ENCODE results near the gene ATP11A. TPM values are rescaled to one million over a fixed set of nuclear protein-coding genes. Genes with fewer than 3 reads are reported as not detected.

Gene ATP11A
- total RNA-seq, 1 donor from 2014 or later = 90.4 TPM

DNA sequence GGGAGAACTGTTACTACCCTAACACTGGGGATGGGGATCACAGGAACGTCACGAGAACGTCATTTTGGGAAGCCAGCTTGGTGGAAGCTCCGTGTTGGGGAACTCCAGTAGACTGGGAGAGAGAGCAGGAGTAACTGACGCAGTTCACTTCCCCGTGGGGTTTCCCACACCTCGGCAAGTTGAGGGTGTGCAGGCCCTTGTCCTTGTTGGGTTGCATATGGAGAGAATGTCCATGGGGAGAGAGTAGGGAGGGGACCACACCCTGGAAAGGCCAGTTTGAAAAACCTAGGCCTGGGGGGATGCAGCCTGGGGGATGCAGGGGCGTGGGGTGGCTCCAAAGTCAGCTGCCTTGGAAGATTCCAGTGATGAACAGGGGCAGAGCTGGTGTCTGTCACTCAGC lies 228.4 kb downstream of the ATP11A start:
- Mint-ChIP-seq H3K9me3 (no peaks in the 10 kb centered on the region), H3K36me3 (ENCODE audit: low read depth) (no peaks in the 10 kb centered on the region), H3K27ac (no peak overlapping the region), H3K4me1 (ENCODE audit: low read depth) (no peaks in the 10 kb centered on the region), H3K4me3 (no peak overlapping the region), H3K27me3 (ENCODE audit: insufficient read depth) (peaks cover 3% of the 10 kb centered on the region)
- intact Hi-C loops (cut with micrococcal nuclease) = no loop called here
- DNase-seq (ENCODE audit: low spot score) = no peak

DNA sequence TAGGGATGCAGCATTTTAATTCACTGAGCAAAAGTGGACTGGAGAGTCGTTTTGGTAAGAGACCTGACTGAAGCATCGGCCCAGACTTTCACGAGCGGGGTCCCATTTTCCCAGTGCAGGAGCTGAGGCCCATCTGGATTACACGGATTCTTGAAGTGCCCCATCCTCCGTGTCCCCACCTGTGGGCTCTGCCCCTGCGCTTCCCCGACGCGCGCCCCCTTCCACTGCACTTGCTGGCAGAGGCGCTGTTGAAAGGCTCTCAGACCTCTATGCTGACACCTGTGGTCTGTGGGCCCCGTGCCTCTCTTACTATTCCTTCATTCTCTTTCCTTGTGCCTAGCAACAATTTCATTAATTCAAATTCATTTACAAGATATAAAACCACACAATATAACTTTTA lies 228.9 kb downstream of the ATP11A start:
- no peak for DNase-seq (ENCODE audit: low spot score)
- H3K27ac Mint-ChIP-seq = no peak overlapping the region
- H3K36me3 Mint-ChIP-seq (ENCODE audit: low read depth) = no peaks in the 10 kb centered on the region
- intact Hi-C loops (cut with micrococcal nuclease) = no loop called here
- H3K27me3 Mint-ChIP-seq (ENCODE audit: insufficient read depth) = peaks cover 3% of the 10 kb centered on the region
- no peaks in the 10 kb centered on the region for H3K9me3 Mint-ChIP-seq
- no peak overlapping the region for H3K4me3 Mint-ChIP-seq
- no peaks in the 10 kb centered on the region for H3K4me1 Mint-ChIP-seq (ENCODE audit: low read depth)

DNA sequence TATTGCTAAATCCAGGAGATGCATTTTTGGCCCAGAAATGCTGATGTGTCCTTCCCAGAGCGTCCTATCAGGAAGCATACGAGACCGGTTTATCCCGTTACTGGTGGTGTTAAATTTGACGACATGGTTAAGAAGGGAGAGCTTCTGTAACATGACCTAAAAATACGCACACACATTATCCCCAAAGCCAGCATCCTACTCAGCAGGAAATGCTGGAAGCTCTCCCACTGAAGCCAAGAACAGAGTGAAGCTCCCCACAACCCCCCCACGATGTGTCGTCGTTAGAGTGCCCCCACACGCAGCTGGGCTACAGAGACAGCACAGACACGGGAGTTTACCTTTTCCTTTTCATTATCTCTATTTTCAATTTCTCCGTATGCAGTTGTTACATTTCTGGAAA lies 234.1 kb downstream of the ATP11A start:
- DNase-seq (ENCODE audit: low spot score) = no peak
- H3K9me3 Mint-ChIP-seq = no peaks in the 10 kb centered on the region
- no peak overlapping the region for H3K27ac Mint-ChIP-seq
- H3K4me3 Mint-ChIP-seq = no peak overlapping the region
- H3K27me3 Mint-ChIP-seq (ENCODE audit: insufficient read depth) = peaks cover 17% of the 10 kb centered on the region
- intact Hi-C loops (cut with micrococcal nuclease) = no loop called here
- no peaks in the 10 kb centered on the region for H3K4me1 Mint-ChIP-seq (ENCODE audit: low read depth)
- no peaks in the 10 kb centered on the region for H3K36me3 Mint-ChIP-seq (ENCODE audit: low read depth)

DNA sequence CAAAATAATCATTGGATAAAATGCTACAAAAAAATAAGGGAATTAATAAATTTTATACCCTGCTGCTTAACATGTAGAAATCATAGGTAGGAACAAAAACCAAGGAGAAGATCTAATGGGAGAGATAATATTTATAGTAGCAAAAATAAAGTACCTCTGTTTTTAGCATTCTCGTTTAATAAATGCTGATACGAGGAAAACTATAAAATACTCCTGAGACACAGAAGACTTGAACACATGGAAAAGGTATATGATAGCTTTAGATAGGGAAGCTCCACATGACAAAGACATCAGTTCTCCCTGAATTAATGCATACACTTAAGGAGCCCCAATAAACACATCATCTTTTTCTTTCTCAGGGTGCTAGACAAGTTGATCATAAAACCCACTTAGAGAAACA lies 234.5 kb downstream of the ATP11A start:
- no peaks in the 10 kb centered on the region for H3K4me1 Mint-ChIP-seq (ENCODE audit: low read depth)
- H3K4me3 Mint-ChIP-seq = no peak overlapping the region
- intact Hi-C loops (cut with micrococcal nuclease) = no loop called here
- H3K36me3 Mint-ChIP-seq (ENCODE audit: low read depth) = no peaks in the 10 kb centered on the region
- H3K27me3 Mint-ChIP-seq (ENCODE audit: insufficient read depth) = peaks cover 21% of the 10 kb centered on the region
- H3K27ac Mint-ChIP-seq = no peak overlapping the region
- H3K9me3 Mint-ChIP-seq = no peaks in the 10 kb centered on the region
- DNase-seq (ENCODE audit: low spot score) = no peak

DNA sequence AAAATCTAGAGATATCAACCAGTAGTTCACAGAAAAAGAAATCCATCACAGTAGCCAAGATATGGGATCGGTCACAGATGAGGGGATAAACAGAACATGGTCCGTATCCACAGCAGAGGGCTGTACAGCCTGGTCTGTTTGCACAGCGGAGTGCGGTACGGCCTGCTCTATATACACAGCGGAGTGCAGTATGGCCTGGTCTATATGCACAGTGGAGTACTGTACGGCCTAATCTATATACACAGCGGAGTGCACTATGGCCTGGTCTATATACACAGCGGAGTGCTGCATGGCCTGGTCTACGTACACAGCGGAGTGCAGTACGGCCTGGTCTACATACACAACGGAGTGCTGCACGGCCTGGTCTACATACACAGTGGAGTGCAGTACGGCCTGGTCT lies 236.2 kb downstream of the ATP11A start:
- no peak overlapping the region for H3K4me3 Mint-ChIP-seq
- H3K4me1 Mint-ChIP-seq (ENCODE audit: low read depth) = no peaks in the 10 kb centered on the region
- DNase-seq (ENCODE audit: low spot score) = no peak
- intact Hi-C loops (cut with micrococcal nuclease) = no loop called here
- H3K27me3 Mint-ChIP-seq (ENCODE audit: insufficient read depth) = peaks cover 31% of the 10 kb centered on the region
- no peaks in the 10 kb centered on the region for H3K36me3 Mint-ChIP-seq (ENCODE audit: low read depth)
- H3K9me3 Mint-ChIP-seq = no peaks in the 10 kb centered on the region
- H3K27ac Mint-ChIP-seq = no peak overlapping the region

DNA sequence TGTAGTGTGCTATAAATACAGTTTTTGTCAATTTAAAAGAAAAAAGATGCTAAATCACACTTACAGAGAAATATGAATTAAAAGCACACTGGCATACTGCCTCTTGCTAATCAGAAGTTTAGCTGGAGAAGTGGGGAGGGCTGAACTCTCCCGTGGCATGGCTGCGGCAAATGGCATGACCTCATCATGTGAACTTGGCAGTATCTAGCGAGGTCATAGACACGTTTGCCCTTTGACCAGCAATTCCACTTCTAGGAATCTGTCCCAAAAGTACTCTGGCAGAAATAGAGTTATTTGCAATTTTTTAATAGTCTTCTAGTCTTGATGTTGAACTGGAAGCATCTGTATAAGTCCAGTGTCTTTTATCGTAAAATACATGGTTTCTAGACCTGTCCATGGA lies 237.2 kb downstream of the ATP11A start:
- Mint-ChIP-seq H3K27me3 (ENCODE audit: insufficient read depth) (peaks cover 30% of the 10 kb centered on the region), H3K27ac (no peak overlapping the region), H3K36me3 (ENCODE audit: low read depth) (no peaks in the 10 kb centered on the region), H3K9me3 (no peaks in the 10 kb centered on the region), H3K4me3 (no peak overlapping the region), H3K4me1 (ENCODE audit: low read depth) (no peaks in the 10 kb centered on the region)
- intact Hi-C loops (cut with micrococcal nuclease) = no loop called here
- DNase-seq (ENCODE audit: low spot score) = no peak

DNA sequence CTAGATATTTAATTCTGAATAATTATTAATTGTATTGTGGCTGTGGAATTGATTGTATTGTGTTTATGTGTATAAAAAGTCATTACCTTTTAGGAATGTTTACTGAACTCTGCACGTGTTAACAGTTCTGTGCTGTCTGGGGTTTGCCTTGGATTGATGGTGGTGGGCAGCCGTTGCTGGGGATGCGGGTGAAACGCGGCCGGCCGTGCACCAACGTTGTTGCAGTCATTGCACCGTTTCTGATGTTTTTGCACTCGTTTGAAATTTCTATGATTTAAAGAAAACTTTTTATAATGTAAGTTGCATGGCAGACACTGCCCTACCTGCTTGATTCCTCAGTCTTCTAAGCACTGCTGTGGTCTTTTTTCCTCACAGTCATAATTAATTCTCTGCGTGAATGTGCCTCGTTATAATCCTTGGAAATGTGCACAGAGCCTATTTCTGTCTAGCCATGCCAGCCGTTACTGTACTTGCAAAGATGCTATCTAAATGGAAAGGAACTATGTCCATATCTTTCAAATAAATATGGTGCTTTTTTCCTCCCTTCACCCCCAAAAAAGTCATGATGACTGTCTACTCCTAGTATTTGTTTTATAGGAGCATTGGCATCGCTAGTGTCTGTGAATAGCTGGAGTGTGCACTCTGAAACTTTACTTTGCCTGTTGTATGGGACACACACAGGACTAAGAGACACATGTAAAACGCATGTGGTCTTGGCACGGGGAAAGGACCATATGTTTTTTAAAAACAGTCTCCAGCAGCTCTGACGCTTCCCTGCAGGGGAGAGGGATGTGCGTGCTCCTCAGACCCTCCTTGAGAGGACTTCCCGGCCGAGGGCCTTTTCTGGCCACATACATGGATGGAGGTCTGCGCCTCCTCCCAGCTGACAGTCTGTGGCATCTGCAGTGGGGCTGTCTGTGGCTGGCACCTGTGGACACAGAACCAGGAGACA lies 238.5 kb downstream of the ATP11A start:
- Mint-ChIP-seq H3K27me3 (ENCODE audit: insufficient read depth) (peaks cover 30% of the 10 kb centered on the region), H3K27ac (no peak overlapping the region), H3K9me3 (no peaks in the 10 kb centered on the region), H3K4me3 (no peak overlapping the region), H3K36me3 (ENCODE audit: low read depth) (no peaks in the 10 kb centered on the region), H3K4me1 (ENCODE audit: low read depth) (no peaks in the 10 kb centered on the region)
- intact Hi-C loops (cut with micrococcal nuclease) = no loop called here
- no peak for DNase-seq (ENCODE audit: low spot score)

DNA sequence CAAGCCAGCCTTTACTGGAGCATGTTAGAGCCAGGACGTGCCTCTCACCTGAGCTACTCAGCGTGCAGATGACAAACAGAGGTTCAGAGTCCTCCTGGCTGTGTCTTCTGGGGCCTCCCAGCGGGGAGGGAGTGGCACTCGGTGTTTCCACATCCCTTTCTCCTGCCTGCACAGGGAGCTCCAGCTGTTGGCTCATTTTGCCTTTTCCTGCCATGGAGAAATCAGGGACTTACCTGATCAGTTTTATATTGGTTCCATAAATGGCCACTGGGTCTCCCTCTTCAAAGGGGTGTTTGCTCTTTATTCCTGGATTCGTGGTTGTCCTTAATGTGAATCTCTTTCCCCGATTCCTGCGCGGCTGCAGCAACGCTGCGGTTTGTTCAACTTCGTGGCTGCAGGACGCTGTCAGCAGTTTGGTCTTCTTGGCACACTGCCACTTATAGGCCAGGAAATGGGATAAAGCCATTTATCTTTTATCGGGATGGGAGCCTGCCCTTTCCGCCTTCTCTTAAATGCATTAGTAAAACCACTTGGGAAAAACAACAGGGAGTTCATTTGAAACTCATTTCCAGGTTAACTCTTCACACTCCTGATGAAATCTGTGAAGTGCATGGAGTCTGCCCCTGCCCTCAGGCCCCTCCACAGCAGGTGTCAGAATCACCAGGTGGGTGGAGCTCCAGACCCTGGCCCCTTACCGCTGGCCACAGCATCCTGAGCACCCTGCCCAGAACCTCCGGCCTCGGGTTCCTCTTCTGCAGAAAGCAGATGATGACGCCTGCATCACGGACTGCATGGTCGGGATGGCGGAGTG lies 239.3 kb downstream of the ATP11A start:
- H3K4me3 Mint-ChIP-seq = no peak overlapping the region
- H3K9me3 Mint-ChIP-seq = no peaks in the 10 kb centered on the region
- intact Hi-C loops (cut with micrococcal nuclease) = no loop called here

DNA sequence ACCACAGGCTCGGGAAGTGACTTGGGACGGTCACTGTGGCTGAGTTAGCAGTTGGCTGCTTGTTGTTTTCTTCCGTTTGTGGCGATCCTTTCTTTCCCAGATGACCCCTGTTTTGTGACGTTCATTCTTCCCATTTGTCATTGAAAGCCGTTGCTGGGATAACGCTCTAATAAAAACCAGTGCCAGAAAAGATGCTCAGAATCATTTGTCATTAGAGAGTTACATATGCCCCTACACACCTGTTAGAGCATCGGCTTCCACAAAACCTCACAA lies 239.9 kb downstream of the ATP11A start:
- Mint-ChIP-seq H3K9me3 (no peaks in the 10 kb centered on the region), H3K27ac (no peak overlapping the region), H3K4me1 (ENCODE audit: low read depth) (no peaks in the 10 kb centered on the region), H3K36me3 (ENCODE audit: low read depth) (no peaks in the 10 kb centered on the region), H3K4me3 (no peak overlapping the region), H3K27me3 (ENCODE audit: insufficient read depth) (peaks cover 28% of the 10 kb centered on the region)
- intact Hi-C loops (cut with micrococcal nuclease) = no loop called here
- DNase-seq (ENCODE audit: low spot score) = no peak

More for the DNA sequence above, 239.3 kb downstream of the ATP11A start:
- no peaks in the 10 kb centered on the region for H3K4me1 Mint-ChIP-seq (ENCODE audit: low read depth)
- no peak overlapping the region for H3K27ac Mint-ChIP-seq
- peaks cover 30% of the 10 kb centered on the region for H3K27me3 Mint-ChIP-seq (ENCODE audit: insufficient read depth)
- H3K36me3 Mint-ChIP-seq (ENCODE audit: low read depth) = no peaks in the 10 kb centered on the region
- DNase-seq (ENCODE audit: low spot score) = no peak

DNA sequence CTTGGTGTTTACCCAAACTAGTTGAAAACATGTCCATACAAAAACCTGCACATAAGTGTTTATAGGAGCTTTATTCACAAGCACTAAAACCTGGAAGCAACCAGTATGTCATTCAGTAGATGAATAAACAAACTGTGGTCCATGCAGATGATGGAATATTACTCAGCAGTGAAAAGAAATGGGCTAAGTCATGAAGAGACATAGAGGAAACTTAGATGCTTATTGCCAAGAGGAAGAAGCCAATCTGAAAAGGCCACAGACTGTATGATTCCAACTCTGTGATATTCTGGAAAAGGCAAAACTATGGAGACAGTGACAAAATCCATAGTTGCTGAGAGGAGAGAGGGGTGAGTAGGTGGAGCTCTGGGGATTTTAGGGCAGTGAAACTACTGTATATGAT lies 240.4 kb downstream of the ATP11A start:
- intact Hi-C loops (cut with micrococcal nuclease) = no loop called here
- Mint-ChIP-seq H3K27ac (no peak overlapping the region), H3K9me3 (no peaks in the 10 kb centered on the region), H3K36me3 (ENCODE audit: low read depth) (no peaks in the 10 kb centered on the region), H3K4me3 (no peak overlapping the region), H3K27me3 (ENCODE audit: insufficient read depth) (peaks cover 28% of the 10 kb centered on the region), H3K4me1 (ENCODE audit: low read depth) (no peaks in the 10 kb centered on the region)
- DNase-seq (ENCODE audit: low spot score) = no peak

DNA sequence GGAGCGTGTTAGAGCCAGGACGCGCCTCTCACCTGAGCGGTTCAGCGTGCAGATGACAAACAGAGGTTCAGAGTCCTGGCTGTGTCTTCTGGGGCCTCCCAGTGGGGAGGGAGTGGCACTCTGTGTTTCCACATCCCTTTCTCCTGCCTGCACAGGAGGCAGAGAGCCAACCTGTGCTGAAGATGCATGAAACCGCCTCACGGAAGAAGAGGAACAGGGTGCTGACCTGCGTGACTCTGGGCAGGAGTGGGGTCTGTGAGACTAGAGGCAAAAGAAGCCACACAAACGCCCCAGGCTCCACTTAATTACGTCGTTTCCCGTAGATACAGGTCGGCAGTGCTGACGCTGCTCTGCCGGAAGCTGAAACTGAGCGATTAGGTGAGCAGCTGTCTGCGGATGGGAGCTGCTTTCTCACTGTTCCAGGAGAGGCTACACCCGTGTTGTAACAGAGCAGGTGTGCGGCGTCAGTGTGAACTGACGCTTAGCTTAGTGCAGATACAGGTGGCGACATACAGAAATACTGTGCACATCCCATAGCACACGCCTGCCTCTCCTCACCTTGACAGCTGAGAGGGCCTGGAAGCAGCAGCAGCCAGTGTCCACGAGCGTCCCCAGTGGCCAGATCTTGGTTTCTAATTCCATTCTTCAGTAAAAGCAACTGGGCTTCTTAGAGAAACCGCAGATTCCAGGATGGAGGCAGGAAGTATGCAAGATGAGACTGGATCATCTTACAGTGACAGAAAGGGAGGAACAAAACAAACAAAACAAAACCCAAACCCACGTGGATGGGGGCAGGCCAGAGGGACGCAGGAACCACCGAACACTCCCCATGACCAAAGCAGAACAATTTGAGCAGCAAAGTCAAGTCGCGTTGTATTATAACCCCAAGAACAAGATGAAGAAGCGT lies 241.4 kb downstream of the ATP11A start:
- H3K36me3 Mint-ChIP-seq (ENCODE audit: low read depth) = no peaks in the 10 kb centered on the region
- peaks cover 28% of the 10 kb centered on the region for H3K27me3 Mint-ChIP-seq (ENCODE audit: insufficient read depth)
- DNase-seq (ENCODE audit: low spot score) = no peak
- intact Hi-C loops (cut with micrococcal nuclease) = no loop called here
- H3K4me3 Mint-ChIP-seq = no peak overlapping the region
- H3K4me1 Mint-ChIP-seq (ENCODE audit: low read depth) = no peaks in the 10 kb centered on the region
- H3K9me3 Mint-ChIP-seq = no peaks in the 10 kb centered on the region
- H3K27ac Mint-ChIP-seq = no peak overlapping the region

DNA sequence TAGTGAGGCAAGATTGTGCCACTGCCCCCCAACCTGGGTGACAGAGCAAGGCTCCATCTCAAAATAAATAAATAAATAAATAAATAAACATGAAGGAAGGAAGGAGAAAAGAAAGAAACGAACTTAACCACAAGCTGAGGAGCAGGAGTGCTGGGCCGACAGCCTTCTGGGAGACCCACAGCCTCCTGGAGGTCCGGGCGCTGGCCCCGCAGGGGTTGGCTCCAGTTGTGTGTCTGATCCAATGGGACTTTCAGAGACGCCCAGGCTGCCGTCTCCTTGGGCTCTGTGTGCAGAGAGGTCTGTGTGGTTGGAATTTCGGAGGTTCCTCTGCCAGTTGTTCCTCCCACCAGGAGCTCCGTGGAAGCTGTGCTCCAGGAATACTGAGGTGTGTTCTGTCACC lies 243.1 kb downstream of the ATP11A start:
- Mint-ChIP-seq H3K4me3 (no peak overlapping the region), H3K4me1 (ENCODE audit: low read depth) (no peaks in the 10 kb centered on the region), H3K27ac (no peak overlapping the region), H3K36me3 (ENCODE audit: low read depth) (no peaks in the 10 kb centered on the region), H3K27me3 (ENCODE audit: insufficient read depth) (peaks cover 23% of the 10 kb centered on the region), H3K9me3 (no peaks in the 10 kb centered on the region)
- intact Hi-C loops (cut with micrococcal nuclease) = no loop called here
- no peak for DNase-seq (ENCODE audit: low spot score)

DNA sequence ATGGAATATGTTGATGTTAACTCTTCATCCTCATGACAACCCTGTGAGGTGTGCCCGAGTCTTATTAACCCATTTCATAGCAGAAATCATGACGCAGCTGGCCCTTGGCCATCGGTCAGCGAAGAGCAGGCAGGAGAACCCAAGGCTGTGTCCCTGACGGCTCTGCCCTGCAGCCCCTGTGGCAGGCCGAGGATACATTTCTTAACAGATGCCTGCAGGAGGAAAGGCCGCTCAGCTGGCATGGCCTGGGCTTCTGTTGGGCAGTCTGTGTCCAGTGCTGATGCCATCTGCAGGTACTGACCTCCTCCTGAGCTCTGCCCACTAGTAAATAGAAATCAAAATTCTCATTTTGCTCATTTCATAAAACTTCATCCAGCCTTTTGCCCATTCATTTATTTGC lies 243.8 kb downstream of the ATP11A start:
- no peak overlapping the region for H3K4me3 Mint-ChIP-seq
- no peaks in the 10 kb centered on the region for H3K9me3 Mint-ChIP-seq
- no peak overlapping the region for H3K27ac Mint-ChIP-seq
- peaks cover 18% of the 10 kb centered on the region for H3K27me3 Mint-ChIP-seq (ENCODE audit: insufficient read depth)
- H3K4me1 Mint-ChIP-seq (ENCODE audit: low read depth) = no peaks in the 10 kb centered on the region
- no peaks in the 10 kb centered on the region for H3K36me3 Mint-ChIP-seq (ENCODE audit: low read depth)
- DNase-seq (ENCODE audit: low spot score) = no peak
- intact Hi-C loops (cut with micrococcal nuclease) = no loop called here

Measured in activated T-helper 1 cell treated with anti-CD3 and anti-CD28 coated beads, Interleukin-12 subunit alpha, Interleukin-12 subunit beta, Interleukin-2, Interleukin-4 antibody, amounts not matched to agents 30 ng/mL and 10 ng/mL and 1 ng/mL, durations not matched to agents 14 hours and 24 hours and 36 hours (primary cell).